CD4-positive, alpha-beta T cell (primary cell): ENCODE data around the gene PCDHA2. TPM values are rescaled to one million over a fixed set of nuclear protein-coding genes. Genes with fewer than 3 reads are reported as not detected.
"Not testable (repeated sequence)": the region's sequence is repeated elsewhere in the genome, so short reads cannot be mapped to it uniquely, and the experiment has no call there.

ENCODE experiments used
- ATAC-seq: fragments of 200-7000 bp; cut with Tn5 transposase; one replicate; pipeline ENCODE4 v1.10.0; 2022; ENCODE audit warnings: mild to moderate bottlenecking; ENCODE audit not compliant: poor library complexity
- CTCF ChIA-PET: fragments of 350-600 bp; sonication (Branson Sonifier 250); formaldehyde crosslinking; loops from one replicate; lab custom pipeline; 2021; ENCODE audit warnings: antibody characterized with exemption, inconsistent platforms; lab: Charles Lee
- POLR2A ChIA-PET: fragments of 350-600 bp; sonication (Branson Sonifier 250); formaldehyde crosslinking; loops from one replicate; lab custom pipeline; 2021; ENCODE audit warnings: antibody characterized with exemption, inconsistent platforms; lab: Charles Lee
- DNase-seq, 14 experiments: peaks; one replicate each; pipeline ENCODE4 v3.0.0-alpha.2; 2013 to 2020; ENCODE audit warnings: mixed read lengths in 2 of 14
- H3K27ac ChIP-seq, 2 donors: one replicate each; pipeline versions ENCODE4 v1.5.1 to v1.7.0; 2013; ENCODE audit warnings: low read length in 2 of 2, low read depth in 1 of 2, mild to moderate bottlenecking in 1 of 2
- H3K27me3 ChIP-seq, 2 experiments: 1 replicate in 1 of 2; 2 replicates in 1 of 2; pipeline versions ENCODE4 v1.6.1 to v1.7.0; 2013; ENCODE audit warnings: low read length in 2 of 2, control low read depth in 1 of 2, mild to moderate bottlenecking in 1 of 2, moderate library complexity in 1 of 2; ENCODE audit not compliant: insufficient read depth in 2 of 2, control insufficient read depth in 1 of 2
- H3K36me3 ChIP-seq: one replicate; pipeline ENCODE4 v1.6.1; 2013; ENCODE audit warnings: low read length, control low read depth; ENCODE audit not compliant: insufficient read depth
- H3K4me1 ChIP-seq: one replicate; pipeline ENCODE4 v1.6.1; 2013; ENCODE audit warnings: low read length, control low read depth; ENCODE audit not compliant: insufficient read depth
- H3K4me3 ChIP-seq: one replicate; pipeline ENCODE4 v1.5.1; 2013; ENCODE audit warnings: mild to moderate bottlenecking, low read length, moderate library complexity
- H3K9me3 ChIP-seq, 2 experiments: 1 replicate in 1 of 2; 2 replicates in 1 of 2; pipeline versions ENCODE4 v1.6.1 to v1.7.0; 2013; ENCODE audit warnings: low read length in 2 of 2, mild to moderate bottlenecking in 2 of 2, control low read depth in 1 of 2, moderate library complexity in 1 of 2; ENCODE audit not compliant: control insufficient read depth in 1 of 2, insufficient read depth in 1 of 2
- H3K27ac Mint-ChIP-seq: one replicate; pipeline ENCODE4 v1.8.0; 2020; ENCODE audit warnings: mixed read lengths
- H3K27me3 Mint-ChIP-seq: one replicate; pipeline ENCODE4 v1.8.0; 2021; ENCODE audit warnings: mixed read lengths
- H3K36me3 Mint-ChIP-seq: one replicate; pipeline ENCODE4 v1.8.0; 2021; ENCODE audit warnings: low read depth, mixed read lengths
- H3K4me1 Mint-ChIP-seq: one replicate; pipeline ENCODE4 v1.8.0; 2021; ENCODE audit warnings: low read depth, mixed read lengths
- H3K4me3 Mint-ChIP-seq: one replicate; pipeline ENCODE4 v1.8.0; 2020; ENCODE audit warnings: mild to moderate bottlenecking, mixed read lengths
- H3K9me3 Mint-ChIP-seq: one replicate; pipeline ENCODE4 v1.8.0; 2020; ENCODE audit warnings: mixed read lengths
- CTCF ChIP-seq: fragments of 200-600 bp; IDR thresholded peaks from one replicate; pipeline ENCODE4 v1.8.0; 2022; ENCODE audit warnings: antibody characterized with exemption, mild to moderate bottlenecking
- intact Hi-C, 2 experiments: fragments of 100-400 bp; cut with DNase I in 1 of 2; cut with micrococcal nuclease in 1 of 2; formaldehyde crosslinking; loops; one replicate each; pipeline versions ENCODE4 v1.15.1 to v1.9.0; 2023 to 2025; cut with DNase I, micrococcal nuclease
- total RNA-seq, 174 experiments: library from RNA in 2 of 174; stranded (reverse) in 2 of 174; gene quantifications; one replicate each; pipeline ENCODE4 v1.2.3 and lab custom pipeline; 2021 to 2026

Gene PCDHA2
- total RNA-seq, 2 experiments from 2014 or later, result not detected

GRCh38 chr5:140800816-140801493 lies 6.3 kb downstream of the PCDHA2 start, which contains the start of gene PCDHA3:
TSS of gene PCDHA3 (plus strand) at chr5:140801057.
- Histone ChIP-seq H3K27me3 (peaks cover 10 to 11% of the 10 kb centered on the region in 2 experiments), H3K4me1 (no peaks in the 10 kb centered on the region), H3K27ac (no peak within 1 kb of the TSS), H3K36me3 (no peaks in the 10 kb centered on the region), H3K9me3 (peaks cover 27 to 34% of the 10 kb centered on the region in 2 experiments), H3K4me3 (no peak within 1 kb of the TSS)
- Mint-ChIP-seq H3K36me3 (peaks cover 28% of the 10 kb centered on the region), H3K27ac (no peak within 1 kb of the TSS), H3K4me3 (no peak within 1 kb of the TSS), H3K4me1 (no peaks in the 10 kb centered on the region), H3K9me3 (peaks cover 20% of the 10 kb centered on the region), H3K27me3 (peaks cover 46% of the 10 kb centered on the region)
- DNase-seq, result no peak
- intact Hi-C loops, result no loop called here
- no peak for ATAC-seq
- POLR2A ChIA-PET, result no interaction called here
- CTCF ChIA-PET, result no interaction called here
- no peak for TF ChIP-seq CTCF

GRCh38 chr5:140801494-140801841 lies 6.8 kb downstream of the PCDHA2 start:
- H3K36me3 ChIP-seq, result no peaks in the 10 kb centered on the region
- peaks cover 11 to 12% of the 10 kb centered on the region in 2 experiments for H3K27me3 ChIP-seq
- ChIA-PET POLR2A (no interaction called here), CTCF (no interaction called here)
- Mint-ChIP-seq H3K27me3 (peaks cover 51% of the 10 kb centered on the region), H3K9me3 (peaks cover 22% of the 10 kb centered on the region), H3K27ac (no peak overlapping the region), H3K4me3 (no peak overlapping the region), H3K36me3 (peaks cover 28% of the 10 kb centered on the region), H3K4me1 (no peaks in the 10 kb centered on the region)
- no peak for TF ChIP-seq CTCF
- ATAC-seq (no peak), DNase-seq (no peak)
- H3K4me1 ChIP-seq, result no peaks in the 10 kb centered on the region
- H3K9me3 ChIP-seq, result peaks cover 26 to 29% of the 10 kb centered on the region in 2 experiments
- intact Hi-C loops, result no loop called here
- no peak overlapping the region for H3K27ac ChIP-seq
- no peak overlapping the region for H3K4me3 ChIP-seq

- POLR2A ChIA-PET, H3K4me1 Mint-ChIP-seq, intact Hi-C loops, H3K27ac Mint-ChIP-seq, H3K4me1 ChIP-seq, DNase-seq, H3K36me3 ChIP-seq, H3K27ac ChIP-seq, H3K4me3 ChIP-seq, CTCF ChIA-PET, H3K4me3 Mint-ChIP-seq, ATAC-seq: not testable (repeated sequence)
- H3K27me3 Mint-ChIP-seq, result peaks cover 54% of the 10 kb centered on the region
- H3K9me3 ChIP-seq, result peaks cover 26 to 27% of the 10 kb centered on the region in 2 experiments
- peaks cover 25% of the 10 kb centered on the region for H3K9me3 Mint-ChIP-seq
- peaks cover 14 to 21% of the 10 kb centered on the region in 2 experiments for H3K27me3 ChIP-seq
- H3K36me3 Mint-ChIP-seq, result peaks cover 28% of the 10 kb centered on the region
These were observed 7.7 kb downstream of the PCDHA2 start for GRCh38 chr5:140802381-140802780.
